RWPE2 (cell line): ENCODE measurements around the gene TRMT61A.

Experiments used
- ATAC-seq: fragments of 200-7000 bp; cut with Tn5 transposase; 3 replicates; pipeline ENCODE4 v1.9.1; 2021; ENCODE audit warnings: low read depth
- DNase-seq: peaks from one replicate; pipeline ENCODE4 v3.0.0-alpha.2; 2020; ENCODE audit warnings: low spot score
- H3K27ac ChIP-seq: fragments of 450-650 bp; 2 replicates; pipeline ENCODE4 v1.5.1; 2017; ENCODE audit warnings: mild to moderate bottlenecking; ENCODE audit not compliant: poor library complexity, severe bottlenecking
- H3K27me3 ChIP-seq: fragments of 250-450 bp; sonication (Bioruptor Pico); 2 replicates; pipeline ENCODE4 v1.5.1; 2021; ENCODE audit warnings: mild to moderate bottlenecking, moderate library complexity; ENCODE audit not compliant: insufficient read depth, poor library complexity, severe bottlenecking
- H3K36me3 ChIP-seq: fragments of 250-450 bp; sonication (Bioruptor Pico); 2 replicates; pipeline ENCODE4 v1.5.1; 2020; ENCODE audit warnings: low read depth, mild to moderate bottlenecking, moderate library complexity
- H3K4me1 ChIP-seq: fragments of 250-450 bp; sonication (Bioruptor Pico); 2 replicates; pipeline ENCODE4 v1.5.1; 2021; ENCODE audit warnings: mild to moderate bottlenecking, moderate library complexity; ENCODE audit not compliant: insufficient read depth, poor library complexity, severe bottlenecking
- H3K4me3 ChIP-seq: fragments of 250-450 bp; sonication (Bioruptor Pico); 2 replicates; pipeline ENCODE4 v1.5.1; 2021; ENCODE audit warnings: mild to moderate bottlenecking, moderate library complexity; ENCODE audit not compliant: severe bottlenecking
- H3K9me3 ChIP-seq: fragments of 250-450 bp; sonication (Bioruptor Pico); 2 replicates; pipeline ENCODE4 v1.5.1; 2021; ENCODE audit warnings: mild to moderate bottlenecking, moderate library complexity; ENCODE audit not compliant: severe bottlenecking
- CTCF ChIP-seq: fragments of 450-650 bp; IDR thresholded peaks from one replicate; pipeline ENCODE4 v1.5.1; 2017; ENCODE audit warnings: mild to moderate bottlenecking, moderate library complexity; ENCODE audit not compliant: poor library complexity, severe bottlenecking

The TRMT61A gene

GRCh38 chr14:103488960-103489359 is 40.0 kb upstream of the TRMT61A start:
- no peak overlapping the region for H3K4me3 ChIP-seq
- no peak for DNase-seq
- H3K27ac ChIP-seq, result no peak overlapping the region
- no peak for ATAC-seq
- H3K4me1 ChIP-seq, result peaks cover 2% of the 10 kb centered on the region
- TF ChIP-seq CTCF, result no peak
- no peaks in the 10 kb centered on the region for H3K9me3 ChIP-seq
- peaks cover 95% of the 10 kb centered on the region for H3K36me3 ChIP-seq
- no peaks in the 10 kb centered on the region for H3K27me3 ChIP-seq

- DNase-seq, result no peak
- ATAC-seq, result no peak
- Histone ChIP-seq H3K36me3 (peaks cover 95% of the 10 kb centered on the region), H3K4me1 (no peaks in the 10 kb centered on the region), H3K9me3 (no peaks in the 10 kb centered on the region), H3K4me3 (no peak overlapping the region), H3K27ac (no peak overlapping the region), H3K27me3 (no peaks in the 10 kb centered on the region)
- TF ChIP-seq CTCF, result no peak
Measured at GRCh38 chr14:103489621-103490020, 39.4 kb upstream of the TRMT61A start.

GRCh38 chr14:103491691-103492090 is 37.3 kb upstream of the TRMT61A start:
- H3K27me3 ChIP-seq, result no peaks in the 10 kb centered on the region
- H3K27ac ChIP-seq, result no peak overlapping the region
- no peak for ATAC-seq
- H3K4me3 ChIP-seq, result no peak overlapping the region
- DNase-seq, result no peak
- H3K4me1 ChIP-seq, result no peaks in the 10 kb centered on the region
- peaks cover 99% of the 10 kb centered on the region for H3K36me3 ChIP-seq
- TF ChIP-seq CTCF, result no peak
- no peaks in the 10 kb centered on the region for H3K9me3 ChIP-seq

- Histone ChIP-seq H3K27me3 (no peaks in the 10 kb centered on the region), H3K36me3 (peaks cover 99% of the 10 kb centered on the region), H3K9me3 (no peaks in the 10 kb centered on the region), H3K4me1 (no peaks in the 10 kb centered on the region), H3K4me3 (no peak overlapping the region), H3K27ac (no peak overlapping the region)
- TF ChIP-seq CTCF, result no peak
- no peak for ATAC-seq
- DNase-seq, result no peak
Measured at GRCh38 chr14:103492156-103492925, 36.7 kb upstream of the TRMT61A start.

- DNase-seq (no peak), ATAC-seq (peak; percentile 15; the same call in 2 of the 3 replicates)
- no peak for TF ChIP-seq CTCF
- Histone ChIP-seq H3K9me3 (no peaks in the 10 kb centered on the region), H3K36me3 (peaks cover 98% of the 10 kb centered on the region), H3K27me3 (no peaks in the 10 kb centered on the region), H3K27ac (no peak overlapping the region), H3K4me3 (no peak overlapping the region), H3K4me1 (no peaks in the 10 kb centered on the region)
Measured at GRCh38 chr14:103495854-103496253, 33.1 kb upstream of the TRMT61A start.
